ENCODE data around the gene ATP5F1D. TPM values are rescaled to one million over a fixed set of nuclear protein-coding genes. Genes with fewer than 3 reads are reported as not detected.

The ATP5F1D gene
- total and polyA plus RNA-seq, 2 donors (not counting 3 experiments of a cell fraction or from before 2014, with no cell fraction given): 167 to 192 TPM

- BruUV-seq (replicated peaks): no TSS peak
- FAIRE-seq (no peak), DNase-seq (ENCODE audit: low read depth, low spot score) (no peak)
- TF ChIP-seq MYC (IDR thresholded peaks at IDR 0.05; ENCODE audit: low read depth, low read length) (no peak), CTCF (IDR thresholded peaks at IDR 0.05; ENCODE audit: extremely low read depth in 1 of 2, insufficient read depth in 1 of 2, low read depth in 1 of 2, low read length in 2 of 2) (peak; percentile 52 to 55), POLR2AphosphoS5 (IDR thresholded peaks at IDR 0.05; ENCODE audit: insufficient read depth, low read depth, low read length) (no peak), MAX (IDR thresholded peaks at IDR 0.05; ENCODE audit: insufficient read depth, insufficient read length) (no peak), EZH2 (IDR thresholded peaks at IDR 0.05; ENCODE audit: borderline replicate concordance, low read depth, low read length, severe bottlenecking) (no peak), JUN (IDR thresholded peaks at IDR 0.05; ENCODE audit: borderline replicate concordance, insufficient read depth, insufficient read length, low read depth) (no peak)
- H3K4me2 ChIP-seq (ENCODE audit: insufficient read depth, low read length): no peak overlapping the region
- dilution Hi-C loops (cut with MboI; ENCODE audit: extremely low pct_ligation_motif_present, low sequenced_read_pairs) (no loop called here), intact Hi-C loops (cut with micrococcal nuclease) (no loop called here)
- H3K79me2 ChIP-seq (ENCODE audit: control insufficient read depth, insufficient read depth, low read length): peaks cover 6% of the 10 kb centered on the region
- H3K36me3 ChIP-seq (ENCODE audit: control insufficient read depth in 2 of 2, extremely low read depth in 1 of 2, insufficient read depth in 2 of 2, low read length in 2 of 2): peaks cover 5 to 20% of the 10 kb centered on the region in 2 experiments
- no peaks in the 10 kb centered on the region for H4K20me1 ChIP-seq (replicated peaks; ENCODE audit: control insufficient read depth, extremely low read depth, insufficient read depth, low read length)
- no peaks in the 10 kb centered on the region for H3K9me3 ChIP-seq (replicated peaks; ENCODE audit: control insufficient read depth, insufficient read depth, low read length)
- H3K9ac ChIP-seq (replicated peaks; ENCODE audit: extremely low read depth, insufficient read depth, low read length): no peak overlapping the region
- H3K27me3 ChIP-seq (ENCODE audit: control insufficient read depth in 2 of 2, insufficient read depth in 2 of 2, low read length in 2 of 2): no peaks in the 10 kb centered on the region
- no peak overlapping the region for H2AFZ ChIP-seq (ENCODE audit: low read depth, low read length)
- ChIA-PET POLR2A (no interaction called here), CTCF (interaction anchor here (1.2 to 2.5 kb wide), 5 partner anchors 9 to 110 kb away, joined by 5 to 14 read pairs (median 8); no protein-coding TSS in a partner anchor)
- no peaks in the 10 kb centered on the region for H3K9me1 ChIP-seq (replicated peaks; ENCODE audit: control insufficient read depth, extremely low read depth, insufficient read depth, low read length)
- no peak overlapping the region for H3K4me3 ChIP-seq (replicated peaks in 1 of 3; ENCODE audit: insufficient read depth in 1 of 3, low read depth in 1 of 3, low read length in 3 of 3)
- no peaks in the 10 kb centered on the region for H3K4me1 ChIP-seq (ENCODE audit: control insufficient read depth, extremely low read depth, insufficient read depth, low read length)
- no peak overlapping the region for H3K27ac ChIP-seq (ENCODE audit: insufficient read depth, low read depth, low read length)
Measured at GRCh38 chr19:1223018-1223855, 18.3 kb upstream of the ATP5F1D start.

Data from endothelial cell of umbilical vein (primary cell).